AG04450 (cell line): ENCODE measurements around the gene TCOF1. TPM values are rescaled to one million over a fixed set of nuclear protein-coding genes. Genes with fewer than 3 reads are reported as not detected.
A peak's percentile ranks its signal among the peaks of the same experiment; 100 is the strongest.

Experiments used
- CTCF ChIA-PET: fragments of 300-600, 350-600 bp; formaldehyde crosslinking; extraction: SDS; loops from one replicate; lab custom pipeline; 2022; ENCODE audit warnings: antibody characterized with exemption, inconsistent platforms; lab: Charles Lee
- POLR2A ChIA-PET: fragments of 350-600 bp; formaldehyde crosslinking; extraction: SDS; loops from one replicate; lab custom pipeline; 2021; ENCODE audit warnings: antibody characterized with exemption, inconsistent platforms; lab: Yijun Ruan, JAX
- DNase-seq: peaks from one replicate; pipeline ENCODE4 v3.0.0-alpha.2; 2011; ENCODE audit warnings: low read depth, low spot score
- H3K27ac ChIP-seq: one replicate; pipeline ENCODE4 v1.5.1; 2012; ENCODE audit warnings: low read depth, low read length, control low read depth
- H3K27me3 ChIP-seq: one replicate; pipeline ENCODE4 v1.6.0; 2012; ENCODE audit warnings: low read length; ENCODE audit not compliant: control insufficient read depth, insufficient read depth
- H3K4me3 ChIP-seq: 2 replicates; pipeline ENCODE4 v1.5.1; 2011; ENCODE audit warnings: mild to moderate bottlenecking, low read depth, low read length, control low read depth
- H3K9me3 ChIP-seq: 2 replicates; pipeline ENCODE4 v1.5.1; 2012; ENCODE audit warnings: low read length; ENCODE audit not compliant: control insufficient read depth, insufficient read depth
- polyA plus RNA-seq: library from polyadenylated mRNA; depleted of rRNA; stranded (reverse); fragments of >200 nt; gene quantifications from 2 replicates; pipeline ENCODE4 v1.2.3, GENCODE V29; 2011
- TF ChIP-seq, protein P1 (sequence below): IDR thresholded peaks from 2 replicates; pipeline ENCODE4 v1.5.1; 2011; ENCODE audit warnings: low read depth, low read length, control low read depth, inconsistent platforms

The TCOF1 gene
- polyA plus RNA-seq, 1 experiment: 6.5 TPM

DNA sequence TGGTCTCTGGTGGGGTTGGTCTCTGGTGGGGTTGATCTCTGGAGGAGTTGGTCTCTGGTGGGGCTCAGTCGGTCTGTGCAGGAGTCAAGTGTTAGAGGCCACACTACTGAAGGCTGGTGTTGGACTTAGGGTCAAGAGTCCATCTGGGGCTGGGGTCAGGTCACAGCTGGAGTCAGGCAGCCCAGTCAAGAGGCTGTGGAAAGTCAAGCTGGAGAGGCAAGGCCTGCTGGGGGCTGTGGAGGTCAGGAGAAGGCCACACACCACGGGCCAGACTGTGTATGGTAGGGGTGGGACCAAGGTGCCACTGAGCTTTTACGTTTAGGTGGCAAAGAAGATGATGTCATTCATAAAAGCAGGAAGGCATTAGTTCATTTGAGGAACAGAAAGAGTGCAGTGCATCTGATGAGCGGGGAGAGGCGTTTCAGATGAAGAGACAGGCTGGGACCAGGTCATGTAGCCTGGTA lies 71.9 kb downstream of the TCOF1 start:
- TF ChIP-seq, protein P1, sequence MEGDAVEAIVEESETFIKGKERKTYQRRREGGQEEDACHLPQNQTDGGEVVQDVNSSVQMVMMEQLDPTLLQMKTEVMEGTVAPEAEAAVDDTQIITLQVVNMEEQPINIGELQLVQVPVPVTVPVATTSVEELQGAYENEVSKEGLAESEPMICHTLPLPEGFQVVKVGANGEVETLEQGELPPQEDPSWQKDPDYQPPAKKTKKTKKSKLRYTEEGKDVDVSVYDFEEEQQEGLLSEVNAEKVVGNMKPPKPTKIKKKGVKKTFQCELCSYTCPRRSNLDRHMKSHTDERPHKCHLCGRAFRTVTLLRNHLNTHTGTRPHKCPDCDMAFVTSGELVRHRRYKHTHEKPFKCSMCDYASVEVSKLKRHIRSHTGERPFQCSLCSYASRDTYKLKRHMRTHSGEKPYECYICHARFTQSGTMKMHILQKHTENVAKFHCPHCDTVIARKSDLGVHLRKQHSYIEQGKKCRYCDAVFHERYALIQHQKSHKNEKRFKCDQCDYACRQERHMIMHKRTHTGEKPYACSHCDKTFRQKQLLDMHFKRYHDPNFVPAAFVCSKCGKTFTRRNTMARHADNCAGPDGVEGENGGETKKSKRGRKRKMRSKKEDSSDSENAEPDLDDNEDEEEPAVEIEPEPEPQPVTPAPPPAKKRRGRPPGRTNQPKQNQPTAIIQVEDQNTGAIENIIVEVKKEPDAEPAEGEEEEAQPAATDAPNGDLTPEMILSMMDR: no peak
- no peak for DNase-seq
- Histone ChIP-seq H3K27me3 (no peaks in the 10 kb centered on the region), H3K9me3 (no peaks in the 10 kb centered on the region; the same call in 1 of the 2 replicates), H3K27ac (no peak overlapping the region), H3K4me3 (no peak overlapping the region)
- POLR2A ChIA-PET: no interaction called here
- CTCF ChIA-PET: no interaction called here

DNA sequence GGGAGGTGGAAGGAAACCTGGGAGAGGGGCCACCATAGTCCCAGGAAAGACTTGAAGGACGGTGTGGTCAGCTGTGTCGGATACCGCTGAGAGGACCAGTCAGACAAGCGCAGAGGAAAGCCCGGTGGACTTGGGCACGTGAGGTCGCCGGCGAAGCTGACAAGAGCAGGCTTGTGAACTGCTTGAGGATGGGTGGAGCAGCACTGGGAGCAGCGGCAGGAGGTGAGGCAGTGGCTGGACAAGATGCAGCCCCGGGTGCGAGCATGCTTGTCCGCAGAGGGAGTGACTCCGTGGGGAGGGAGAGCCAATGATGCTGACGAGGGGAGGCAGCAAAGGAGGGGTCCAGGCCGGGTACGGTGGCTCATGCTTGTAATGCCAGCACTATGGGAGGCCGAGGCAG lies 73.6 kb downstream of the TCOF1 start:
- TF ChIP-seq, protein P1: no peak
- no peak overlapping the region for H3K27ac ChIP-seq
- ChIA-PET CTCF (no interaction called here), POLR2A (no interaction called here)
- no peaks in the 10 kb centered on the region for H3K27me3 ChIP-seq
- no peak overlapping the region for H3K4me3 ChIP-seq
- no peak for DNase-seq
- H3K9me3 ChIP-seq: no peaks in the 10 kb centered on the region

DNA sequence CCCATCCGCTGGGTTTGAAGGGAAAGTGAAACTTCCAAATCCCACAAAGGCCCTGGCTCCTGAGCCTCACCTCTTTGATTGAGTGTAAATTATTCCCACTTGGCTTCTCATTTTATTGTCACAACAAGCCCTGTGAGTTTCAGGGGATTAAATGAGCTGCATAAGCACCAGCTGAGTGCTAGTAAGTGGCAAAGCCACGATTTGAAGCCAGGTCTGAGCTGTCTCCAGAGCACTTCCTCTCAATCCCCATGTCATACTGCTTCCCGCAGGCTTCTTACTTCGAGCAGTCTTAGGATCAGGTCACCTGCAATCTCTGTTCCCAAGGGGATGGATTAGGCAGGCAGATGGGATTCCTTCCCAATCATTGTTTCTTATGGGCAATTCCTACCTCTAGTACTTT lies 74.1 kb downstream of the TCOF1 start:
- Histone ChIP-seq H3K27me3 (no peaks in the 10 kb centered on the region), H3K9me3 (no peaks in the 10 kb centered on the region), H3K27ac (no peak overlapping the region), H3K4me3 (no peak overlapping the region)
- DNase-seq: no peak
- ChIA-PET CTCF (no interaction called here), POLR2A (no interaction called here)
- TF ChIP-seq, protein P1: no peak

- TF ChIP-seq, protein P1: no peak
- ChIA-PET CTCF (interaction anchor here (1.1 to 2.0 kb wide), 4 partner anchors 16 to 161 kb away, joined by 3 to 6 read pairs (median 4); no protein-coding TSS in a partner anchor), POLR2A (interaction anchor here (0.6 to 0.9 kb wide), 3 partner anchors 24 to 295 kb away, joined by 3 to 11 read pairs (median 3); no protein-coding TSS in a partner anchor)
- Histone ChIP-seq H3K27ac (peak overlapping the region; percentile 76), H3K9me3 (no peaks in the 10 kb centered on the region), H3K27me3 (no peaks in the 10 kb centered on the region), H3K4me3 (no peak overlapping the region)
- peak; percentile 95 for DNase-seq
These were observed 77.0 kb downstream of the TCOF1 start for GRCh38 chr5:150434464-150434863.

DNA sequence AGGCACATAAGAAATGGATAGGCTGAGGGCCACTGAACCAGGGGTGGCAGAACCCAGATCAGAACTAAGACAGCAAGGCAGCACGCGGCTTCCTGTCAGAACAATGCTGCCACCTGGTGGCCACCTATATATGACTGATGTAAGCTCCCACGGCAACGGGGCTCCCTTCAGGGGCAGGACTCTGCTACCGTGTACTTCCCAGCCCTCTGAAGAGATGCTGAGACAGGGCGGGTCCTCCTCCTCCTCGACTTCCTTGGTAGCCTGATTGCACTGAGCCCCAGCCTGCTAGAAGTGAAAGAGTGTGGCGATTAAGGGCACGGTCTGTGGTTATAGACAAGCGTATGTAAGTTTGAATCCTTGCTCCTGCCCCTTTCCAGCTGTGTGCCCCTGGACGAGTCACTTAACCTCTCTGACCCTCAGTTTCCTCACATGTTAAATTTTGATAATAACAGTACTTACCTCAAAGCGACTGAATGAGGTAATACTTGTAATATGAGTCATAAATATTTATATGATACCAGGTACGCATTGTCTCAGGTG lies 78.7 kb downstream of the TCOF1 start:
- TF ChIP-seq, protein P1: peak; percentile 87
- H3K4me3 ChIP-seq: no peak overlapping the region
- POLR2A ChIA-PET: no interaction called here

More for the DNA sequence above, 78.7 kb downstream of the TCOF1 start:
- peak; percentile 80 for DNase-seq
- CTCF ChIA-PET: interaction anchor here (0.6 to 2.6 kb wide), 9 partner anchors 14 to 603 kb away, joined by 3 to 9 read pairs (median 4); no protein-coding TSS in a partner anchor
- Histone ChIP-seq H3K27me3 (no peaks in the 10 kb centered on the region), H3K27ac (no peak overlapping the region), H3K9me3 (no peaks in the 10 kb centered on the region)
